ENCODE results near the gene DOCK8.

DNA sequence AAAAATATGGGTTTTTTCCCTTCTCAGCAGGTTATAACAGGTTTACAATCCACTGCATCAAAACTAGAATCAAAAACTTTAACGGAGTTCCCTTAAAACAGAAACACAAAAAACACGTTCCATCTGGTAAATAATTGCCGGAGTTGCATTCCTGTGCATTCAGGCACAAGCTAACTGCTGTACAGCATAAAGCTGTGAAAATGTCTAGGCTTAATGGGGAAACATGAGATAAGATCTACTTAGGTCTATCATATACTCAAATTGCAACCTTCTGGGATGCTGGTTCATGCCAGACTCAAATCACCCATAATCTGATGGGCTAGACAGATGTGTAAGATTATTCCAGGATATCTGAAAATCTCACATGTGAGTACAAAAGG is 265.3 kb downstream of the DOCK8 start:
- TF ChIP-seq, protein P1, sequence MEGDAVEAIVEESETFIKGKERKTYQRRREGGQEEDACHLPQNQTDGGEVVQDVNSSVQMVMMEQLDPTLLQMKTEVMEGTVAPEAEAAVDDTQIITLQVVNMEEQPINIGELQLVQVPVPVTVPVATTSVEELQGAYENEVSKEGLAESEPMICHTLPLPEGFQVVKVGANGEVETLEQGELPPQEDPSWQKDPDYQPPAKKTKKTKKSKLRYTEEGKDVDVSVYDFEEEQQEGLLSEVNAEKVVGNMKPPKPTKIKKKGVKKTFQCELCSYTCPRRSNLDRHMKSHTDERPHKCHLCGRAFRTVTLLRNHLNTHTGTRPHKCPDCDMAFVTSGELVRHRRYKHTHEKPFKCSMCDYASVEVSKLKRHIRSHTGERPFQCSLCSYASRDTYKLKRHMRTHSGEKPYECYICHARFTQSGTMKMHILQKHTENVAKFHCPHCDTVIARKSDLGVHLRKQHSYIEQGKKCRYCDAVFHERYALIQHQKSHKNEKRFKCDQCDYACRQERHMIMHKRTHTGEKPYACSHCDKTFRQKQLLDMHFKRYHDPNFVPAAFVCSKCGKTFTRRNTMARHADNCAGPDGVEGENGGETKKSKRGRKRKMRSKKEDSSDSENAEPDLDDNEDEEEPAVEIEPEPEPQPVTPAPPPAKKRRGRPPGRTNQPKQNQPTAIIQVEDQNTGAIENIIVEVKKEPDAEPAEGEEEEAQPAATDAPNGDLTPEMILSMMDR (IDR thresholded peaks at IDR 0.05), result no peak
- no peak for TF ChIP-seq POLR2A (IDR thresholded peaks at IDR 0.05)
